CD4-positive, CD25-positive, alpha-beta regulatory T cell (primary cell): ENCODE results near the gene UPK1B. TPM values are rescaled to one million over a fixed set of nuclear protein-coding genes. Genes with fewer than 3 reads are reported as not detected.

Source experiments
- ATAC-seq, 2 donors: fragments of 150-1000 bp; cut with Tn5 transposase; one replicate each; pipeline ENCODE4 v1.10.0; 2021; ENCODE audit warnings: low read depth in 2 of 2, moderate number of reproducible peaks in 2 of 2, moderate library complexity in 1 of 2
- DNase-seq, 3 donors: peaks; one replicate each; pipeline versions ENCODE4 v3.0.0 to v3.0.0-alpha.2; 2012 to 2022; ENCODE audit warnings: mixed read lengths in 1 of 3
- H3K27ac ChIP-seq: one replicate; pipeline ENCODE4 v1.7.0; 2013; ENCODE audit warnings: mild to moderate bottlenecking, low read length; ENCODE audit not compliant: insufficient read depth, poor library complexity, severe bottlenecking
- H3K27me3 ChIP-seq: one replicate; pipeline ENCODE4 v1.7.0; 2013; ENCODE audit warnings: low read length; ENCODE audit not compliant: control insufficient read depth, insufficient read depth
- H3K36me3 ChIP-seq: one replicate; pipeline ENCODE4 v1.7.0; 2013; ENCODE audit warnings: mild to moderate bottlenecking, low read length, moderate library complexity; ENCODE audit not compliant: control insufficient read depth, insufficient read depth
- H3K4me1 ChIP-seq: 2 replicates; pipeline ENCODE4 v1.7.0; 2013; ENCODE audit warnings: mild to moderate bottlenecking, low read length; ENCODE audit not compliant: insufficient read depth, control insufficient read depth, poor library complexity, severe bottlenecking
- H3K4me3 ChIP-seq: one replicate; pipeline ENCODE4 v1.7.0; 2013; ENCODE audit warnings: low read depth, mild to moderate bottlenecking, low read length, moderate library complexity
- H3K9me3 ChIP-seq, 2 experiments: 1 replicate in 1 of 2; 2 replicates in 1 of 2; pipeline ENCODE4 v1.7.0; 2013; ENCODE audit warnings: low read length in 2 of 2, mild to moderate bottlenecking in 1 of 2, moderate library complexity in 1 of 2; ENCODE audit not compliant: control insufficient read depth in 2 of 2
- H3K27ac Mint-ChIP-seq, 3 donors: one replicate each; pipeline ENCODE4 v1.8.0; 2020 to 2022; ENCODE audit warnings: mild to moderate bottlenecking in 3 of 3, mixed read lengths in 3 of 3, moderate library complexity in 2 of 3
- H3K27me3 Mint-ChIP-seq: one replicate; pipeline ENCODE4 v1.8.0; 2022; ENCODE audit warnings: mild to moderate bottlenecking, mixed read lengths
- H3K36me3 Mint-ChIP-seq: one replicate; pipeline ENCODE4 v1.8.0; 2020; ENCODE audit warnings: mixed read lengths
- H3K4me1 Mint-ChIP-seq, 4 donors: one replicate each; pipeline ENCODE4 v1.8.0; 2020 to 2022; ENCODE audit warnings: mixed read lengths in 4 of 4, mild to moderate bottlenecking in 1 of 4
- H3K4me3 Mint-ChIP-seq, 4 donors: one replicate each; pipeline ENCODE4 v1.8.0; 2020 to 2022; ENCODE audit warnings: mild to moderate bottlenecking in 4 of 4, mixed read lengths in 4 of 4, moderate library complexity in 3 of 4
- H3K9me3 Mint-ChIP-seq, 7 donors: one replicate each; pipeline ENCODE4 v1.8.0; 2020 to 2022; ENCODE audit warnings: mixed read lengths in 7 of 7, mild to moderate bottlenecking in 3 of 7, moderate library complexity in 2 of 7
- polyA plus RNA-seq, 4 donors: library from polyadenylated mRNA; unstranded; fragments of 300-500 nt; fragmentation: Illumina TruSeq; gene quantifications; one replicate each; pipeline ENCODE4 v1.2.3, GENCODE V29; 2021
- total RNA-seq: library from RNA; stranded (reverse); gene quantifications from one replicate; pipeline ENCODE4 v1.2.3, GENCODE V29; 2022

The UPK1B gene
- total and polyA plus RNA-seq, 5 donors from 2014 or later = not detected

DNA sequence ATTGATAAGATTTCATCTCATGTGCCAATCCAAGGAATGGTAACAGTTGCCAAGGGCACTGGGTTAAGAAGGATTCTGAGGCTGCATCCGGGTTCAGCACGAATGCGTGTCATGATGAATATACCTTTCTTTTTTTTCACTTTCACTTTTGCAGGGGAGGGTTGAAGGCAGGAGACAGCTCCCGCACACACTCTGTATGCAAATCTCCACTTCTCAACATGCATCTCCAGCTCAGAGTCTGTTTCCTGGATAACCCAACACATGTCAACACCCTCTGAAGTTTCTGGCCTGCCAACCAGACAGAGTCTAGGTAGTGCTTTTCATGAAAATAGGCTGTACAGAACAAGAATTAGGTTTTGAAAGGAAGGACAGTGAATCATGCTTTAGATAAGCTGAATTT, 45.7 kb downstream of the UPK1B start:
- DNase-seq (peak in 1 of 3 donors; percentile 84), ATAC-seq (peak; percentile 84 to 94)
- Histone ChIP-seq H3K9me3 (no peaks in the 10 kb centered on the region), H3K4me1 (peaks cover 6% of the 10 kb centered on the region), H3K27me3 (no peaks in the 10 kb centered on the region), H3K36me3 (peaks cover 65% of the 10 kb centered on the region), H3K4me3 (peak overlapping the region; percentile 45), H3K27ac (no peak overlapping the region)
- Mint-ChIP-seq H3K9me3 (no peaks in the 10 kb centered on the region), H3K4me3 (peak overlapping the region in 1 of 4 donors; percentile 35), H3K27ac (peak overlapping the region; percentile 4 to 84 (median 58)), H3K4me1 (peaks cover 12 to 31% (median 18%) of the 10 kb centered on the region in 4 donors), H3K36me3 (peaks cover 65% of the 10 kb centered on the region), H3K27me3 (no peaks in the 10 kb centered on the region)

DNA sequence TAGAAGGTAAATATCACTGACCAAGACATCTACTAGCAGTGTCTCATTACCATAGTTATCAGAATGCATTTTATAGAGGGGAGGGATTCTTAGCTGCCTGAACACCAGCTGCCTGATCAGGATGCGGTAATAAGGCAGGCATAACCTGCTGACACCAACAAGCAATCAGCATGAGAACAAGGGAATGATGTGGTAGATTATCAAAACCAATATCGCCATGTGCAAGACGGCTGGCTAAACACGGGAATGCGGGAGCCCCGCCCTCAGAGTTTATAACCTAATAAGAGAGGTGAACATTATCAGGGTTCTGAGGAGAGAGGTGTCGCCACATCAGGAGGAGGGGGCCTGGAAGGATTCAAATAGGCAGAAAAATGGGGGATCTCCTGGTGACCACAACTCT, 46.8 kb downstream of the UPK1B start:
- Histone ChIP-seq H3K36me3 (peaks cover 54% of the 10 kb centered on the region), H3K27me3 (no peaks in the 10 kb centered on the region), H3K4me3 (no peak overlapping the region), H3K9me3 (no peaks in the 10 kb centered on the region), H3K27ac (no peak overlapping the region), H3K4me1 (peaks cover 6% of the 10 kb centered on the region)
- ATAC-seq (no peak), DNase-seq (no peak)
- Mint-ChIP-seq H3K36me3 (peaks cover 58% of the 10 kb centered on the region), H3K9me3 (no peaks in the 10 kb centered on the region), H3K27me3 (no peaks in the 10 kb centered on the region), H3K4me3 (no peak overlapping the region), H3K4me1 (peaks cover 12 to 35% (median 20%) of the 10 kb centered on the region in 4 donors), H3K27ac (peak overlapping the region; percentile 20 to 79 (median 78))

DNA sequence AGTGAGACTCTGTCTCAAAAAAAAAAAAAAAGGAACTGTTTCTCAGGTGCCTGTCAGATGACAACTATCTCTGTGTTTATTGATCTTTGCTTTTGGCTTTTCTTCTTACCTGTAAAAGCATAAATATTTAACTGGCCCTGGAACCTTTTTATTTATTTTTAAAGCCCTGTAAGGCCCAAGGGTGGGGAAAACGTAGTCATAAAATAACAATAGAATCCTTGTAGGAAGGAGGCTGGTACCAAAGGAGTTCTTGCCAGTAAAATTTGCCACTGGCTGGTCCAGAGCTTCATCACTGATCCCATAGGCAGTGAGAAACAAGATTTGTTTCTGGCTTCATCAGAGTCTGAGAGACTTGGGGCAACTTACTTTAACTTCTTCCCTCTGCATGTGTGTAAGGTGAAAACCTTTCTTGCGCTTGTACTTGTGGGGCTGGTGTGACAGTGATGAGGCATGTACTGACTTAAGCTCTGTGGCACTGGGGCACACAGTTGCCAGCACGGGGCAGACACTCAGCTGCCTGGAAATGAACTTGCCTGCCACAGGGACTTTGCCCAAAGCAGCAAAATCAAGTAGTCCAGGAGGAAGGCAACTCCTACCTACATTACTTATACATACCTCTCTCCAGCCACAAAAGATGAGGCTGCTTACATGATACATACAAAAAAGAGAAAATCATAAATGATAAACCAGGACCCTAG, 47.7 kb downstream of the UPK1B start:
- ATAC-seq = no peak
- Histone ChIP-seq H3K4me3 (no peak overlapping the region), H3K27me3 (no peaks in the 10 kb centered on the region), H3K9me3 (no peaks in the 10 kb centered on the region), H3K4me1 (peaks cover 6% of the 10 kb centered on the region), H3K36me3 (peaks cover 48% of the 10 kb centered on the region), H3K27ac (no peak overlapping the region)
- H3K36me3 Mint-ChIP-seq = peaks cover 51% of the 10 kb centered on the region
- H3K27ac Mint-ChIP-seq = peak overlapping the region in 2 of 3 donors; percentile 74 to 93
- peaks cover 8 to 36% (median 22%) of the 10 kb centered on the region in 4 donors for H3K4me1 Mint-ChIP-seq
- no peaks in the 10 kb centered on the region for H3K27me3 Mint-ChIP-seq
- no peaks in the 10 kb centered on the region for H3K9me3 Mint-ChIP-seq
- DNase-seq = no peak
- H3K4me3 Mint-ChIP-seq = no peak overlapping the region

DNA sequence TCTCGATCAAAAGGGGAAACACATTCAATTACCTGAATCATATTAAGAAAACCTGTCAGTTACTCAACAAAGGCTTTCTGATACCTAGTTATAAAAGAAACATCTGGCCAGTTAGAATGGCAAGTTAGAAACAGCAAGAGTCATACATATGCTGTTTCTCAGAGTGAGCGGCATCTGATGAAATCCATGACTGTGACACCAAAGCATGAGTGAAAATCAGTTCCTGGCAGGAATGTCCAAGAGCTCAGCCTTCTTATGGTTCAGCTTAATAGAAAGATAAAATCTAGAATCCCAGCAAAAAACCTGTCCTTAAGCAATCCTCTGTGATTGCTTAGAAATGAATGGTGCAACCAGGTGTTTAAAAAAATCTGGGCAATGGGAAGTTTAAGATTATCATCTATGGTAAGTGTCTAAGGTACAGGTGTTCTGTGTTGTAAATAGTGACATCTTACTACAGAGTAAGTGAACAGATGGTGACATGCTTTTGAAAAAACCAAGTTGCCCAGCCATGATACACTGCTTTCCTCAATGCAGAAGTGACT, 48.5 kb downstream of the UPK1B start:
- DNase-seq (no peak), ATAC-seq (no peak)
- Histone ChIP-seq H3K27ac (no peak overlapping the region), H3K36me3 (peaks cover 47% of the 10 kb centered on the region), H3K4me3 (no peak overlapping the region), H3K4me1 (peaks cover 6% of the 10 kb centered on the region), H3K27me3 (no peaks in the 10 kb centered on the region), H3K9me3 (no peaks in the 10 kb centered on the region)
- no peak overlapping the region for H3K4me3 Mint-ChIP-seq
- peaks cover 56% of the 10 kb centered on the region for H3K36me3 Mint-ChIP-seq
- peaks cover 10 to 43% (median 27%) of the 10 kb centered on the region in 4 donors for H3K4me1 Mint-ChIP-seq
- H3K27ac Mint-ChIP-seq = peak overlapping the region in 2 of 3 donors; percentile 22 to 45
- H3K27me3 Mint-ChIP-seq = no peaks in the 10 kb centered on the region
- no peaks in the 10 kb centered on the region for H3K9me3 Mint-ChIP-seq

DNA sequence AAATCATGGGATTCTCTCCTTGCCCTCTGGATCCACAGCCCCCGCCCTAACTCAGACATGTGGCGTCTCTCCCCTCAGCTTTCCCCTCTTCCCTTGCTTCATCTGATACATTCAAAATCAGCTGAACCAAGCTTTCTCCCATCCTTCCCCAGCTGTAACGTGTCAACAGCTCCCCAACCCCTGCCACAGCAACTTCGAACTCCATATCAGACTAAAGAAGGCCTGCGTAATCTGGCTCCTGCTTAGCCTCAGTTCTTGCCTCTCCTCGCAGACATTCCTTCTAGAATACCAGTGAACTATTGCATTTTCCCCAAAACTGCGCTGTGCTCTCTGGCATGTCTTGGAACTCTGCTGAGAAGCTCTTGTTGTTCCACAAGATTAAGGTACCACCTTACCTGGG, 49.0 kb downstream of the UPK1B start:
- peak overlapping the region; percentile 11 to 45 (median 22) for H3K27ac Mint-ChIP-seq
- ATAC-seq = no peak
- no peaks in the 10 kb centered on the region for H3K9me3 ChIP-seq
- H3K4me1 ChIP-seq = peaks cover 6% of the 10 kb centered on the region
- H3K27ac ChIP-seq = no peak overlapping the region
- no peak overlapping the region for H3K4me3 ChIP-seq
- peaks cover 47% of the 10 kb centered on the region for H3K36me3 ChIP-seq
- peaks cover 56% of the 10 kb centered on the region for H3K36me3 Mint-ChIP-seq
- DNase-seq = no peak
- no peaks in the 10 kb centered on the region for H3K9me3 Mint-ChIP-seq
- H3K4me3 Mint-ChIP-seq = peak overlapping the region in 1 of 4 donors; percentile 11
- peaks cover 10 to 46% (median 28%) of the 10 kb centered on the region in 4 donors for H3K4me1 Mint-ChIP-seq
- no peaks in the 10 kb centered on the region for H3K27me3 Mint-ChIP-seq
- H3K27me3 ChIP-seq = no peaks in the 10 kb centered on the region

DNA sequence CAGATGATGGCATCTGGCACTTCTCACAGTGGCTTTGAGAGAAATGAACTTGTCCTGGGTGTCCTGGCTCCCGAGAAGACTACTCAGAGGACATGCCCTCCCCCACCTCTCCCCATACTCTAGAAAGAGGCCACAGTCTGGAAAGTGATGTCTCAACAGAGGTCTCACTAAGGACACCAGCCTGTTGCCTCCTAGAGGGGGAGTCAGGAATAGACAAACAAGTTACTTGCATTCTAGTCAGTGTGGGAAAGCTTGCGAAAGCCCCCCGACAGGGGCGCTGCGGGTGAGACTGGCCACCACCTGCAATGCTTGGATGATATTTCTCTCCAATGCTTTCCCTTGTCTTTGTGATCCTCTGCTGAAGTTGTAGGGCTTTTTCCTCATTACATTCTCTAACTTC, 50.1 kb downstream of the UPK1B start:
- no peak overlapping the region for H3K27ac ChIP-seq
- H3K27me3 ChIP-seq = no peaks in the 10 kb centered on the region
- Mint-ChIP-seq H3K27me3 (no peaks in the 10 kb centered on the region), H3K4me3 (no peak overlapping the region), H3K4me1 (peaks cover 10 to 43% (median 35%) of the 10 kb centered on the region in 4 donors), H3K36me3 (peaks cover 63% of the 10 kb centered on the region), H3K27ac (peak overlapping the region in 1 of 3 donors; percentile 22), H3K9me3 (no peaks in the 10 kb centered on the region)
- peaks cover 51% of the 10 kb centered on the region for H3K36me3 ChIP-seq
- no peak overlapping the region for H3K4me3 ChIP-seq
- no peaks in the 10 kb centered on the region for H3K9me3 ChIP-seq
- ATAC-seq = no peak
- DNase-seq = no peak
- H3K4me1 ChIP-seq = peaks cover 6% of the 10 kb centered on the region

DNA sequence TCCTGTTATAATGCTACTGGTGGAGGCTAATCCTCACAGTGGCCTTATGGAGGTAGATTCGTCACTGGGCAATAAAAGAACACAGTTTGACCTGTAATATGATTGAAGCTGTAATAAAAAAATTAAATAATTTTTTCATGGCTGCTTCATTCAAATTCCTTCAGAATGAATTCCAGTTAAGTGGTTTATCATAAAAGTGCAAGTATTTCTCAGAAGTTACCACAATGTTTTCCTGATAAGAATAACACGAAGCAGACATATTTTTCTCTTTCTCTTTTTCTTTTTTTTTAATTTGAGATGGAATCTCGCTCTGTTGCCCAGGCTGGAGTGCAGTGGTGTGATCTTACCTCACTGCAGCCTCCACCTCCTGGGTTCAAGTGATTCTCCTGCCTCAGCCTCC, 51.7 kb downstream of the UPK1B start:
- H3K4me1 ChIP-seq = no peaks in the 10 kb centered on the region
- no peaks in the 10 kb centered on the region for H3K9me3 ChIP-seq
- Mint-ChIP-seq H3K4me3 (no peak overlapping the region), H3K4me1 (peaks cover 4 to 31% (median 26%) of the 10 kb centered on the region in 4 donors), H3K36me3 (peaks cover 67% of the 10 kb centered on the region), H3K27ac (no peak overlapping the region), H3K9me3 (no peaks in the 10 kb centered on the region), H3K27me3 (no peaks in the 10 kb centered on the region)
- no peak for DNase-seq
- no peak for ATAC-seq
- H3K36me3 ChIP-seq = peaks cover 61% of the 10 kb centered on the region
- H3K27ac ChIP-seq = no peak overlapping the region
- H3K4me3 ChIP-seq = no peak overlapping the region
- no peaks in the 10 kb centered on the region for H3K27me3 ChIP-seq
